SK-N-SH (cell line): ENCODE results near the gene ANKFN1. TPM values are rescaled to one million over a fixed set of nuclear protein-coding genes. Genes with fewer than 3 reads are reported as not detected.

Source experiments
- CTCF ChIA-PET: fragments of 300-600, 350-600 bp; formaldehyde crosslinking; extraction: SDS; loops from one replicate; lab custom pipeline; 2021; lab: Yijun Ruan, JAX
- POLR2A ChIA-PET: fragments of 350-600 bp; sonication (Branson Sonifier 250); formaldehyde crosslinking; extraction: SDS; loops from one replicate; lab custom pipeline; 2020; ENCODE audit warnings: antibody characterized with exemption, inconsistent platforms; lab: Yijun Ruan, JAX
- DNase-seq: peaks from one replicate; pipeline ENCODE4 v3.0.0; 2012
- H2AFZ ChIP-seq: fragments of 200-600 bp; sonication (generic); 2 replicates; pipeline ENCODE4 v1.8.1; 2016; ENCODE audit warnings: antibody characterized with exemption, mild to moderate bottlenecking, low read depth
- H3F3A ChIP-seq: fragments of 200-600 bp; sonication (generic); replicated peaks from 2 replicates; pipeline ENCODE3; 2016; ENCODE audit warnings: antibody characterized with exemption, mild to moderate bottlenecking; ENCODE audit not compliant: insufficient read depth
- H3K27ac ChIP-seq, 2 experiments: fragments of 200-500 bp in 1 of 2; fragments of 200-600 bp in 1 of 2; sonication (Bioruptor generic) in 1 of 2; sonication (generic), shearing (Covaris generic) in 1 of 2; 2 replicates each; pipeline versions ENCODE4 v1.5.1 to v1.6.1; 2014 to 2016; ENCODE audit warnings: low read depth in 2 of 2, inconsistent platforms in 1 of 2, low read length in 1 of 2, mild to moderate bottlenecking in 1 of 2, mixed read lengths in 1 of 2
- H3K27me3 ChIP-seq: fragments of 200-600 bp; sonication (generic), shearing (Covaris generic); 2 replicates; pipeline ENCODE4 v1.6.1; 2016; ENCODE audit warnings: mixed run types; ENCODE audit not compliant: insufficient read depth
- H3K36me3 ChIP-seq, 2 experiments: fragments of 200-500 bp in 1 of 2; fragments of 200-600 bp in 1 of 2; sonication (Bioruptor generic) in 1 of 2; sonication (generic) in 1 of 2; replicated peaks in 1 of 2; 2 replicates each; pipeline versions ENCODE3 to v1.5.1; 2014 to 2016; ENCODE audit warnings: low read length in 1 of 2, mild to moderate bottlenecking in 1 of 2; ENCODE audit not compliant: insufficient read depth in 2 of 2, control insufficient read depth in 1 of 2
- H3K4me1 ChIP-seq, 2 experiments: fragments of 200-500 bp in 1 of 2; fragments of 200-600 bp in 1 of 2; sonication (Bioruptor generic) in 1 of 2; sonication (generic), shearing (Covaris generic) in 1 of 2; 2 replicates each; pipeline versions ENCODE4 v1.5.1 to v1.6.1; 2014 to 2016; ENCODE audit warnings: low read depth in 1 of 2, low read length in 1 of 2, mixed run types in 1 of 2; ENCODE audit not compliant: insufficient read depth in 2 of 2, control insufficient read depth in 1 of 2
- H3K4me2 ChIP-seq: fragments of 200-600 bp; sonication (generic), shearing (Covaris generic); 2 replicates; pipeline ENCODE4 v1.6.1; 2017; ENCODE audit warnings: mixed run types
- H3K4me3 ChIP-seq, 2 experiments: fragments of 200-500 bp in 1 of 2; fragments of 200-600 bp in 1 of 2; sonication (Bioruptor generic) in 1 of 2; sonication (generic), shearing (Covaris generic) in 1 of 2; 2 replicates each; pipeline versions ENCODE4 v1.5.1 to v1.8.1; 2014 to 2016; ENCODE audit warnings: low read depth in 2 of 2, inconsistent platforms in 1 of 2, low read length in 1 of 2, mild to moderate bottlenecking in 1 of 2, mixed read lengths in 1 of 2, moderate library complexity in 1 of 2
- H3K79me2 ChIP-seq: fragments of 200-600 bp; sonication (generic); 2 replicates; pipeline ENCODE4 v1.8.1; 2017; ENCODE audit warnings: mild to moderate bottlenecking; ENCODE audit not compliant: insufficient read depth
- H3K9ac ChIP-seq: fragments of 200-600 bp; sonication (generic); 2 replicates; pipeline ENCODE4 v1.6.1; 2017; ENCODE audit warnings: mixed run types
- H3K9me2 ChIP-seq: fragments of 200-600 bp; sonication (generic); 2 replicates; pipeline ENCODE4 v1.6.1; 2017; ENCODE audit warnings: mixed run types
- H3K9me3 ChIP-seq: fragments of 200-600 bp; sonication (generic); 2 replicates; pipeline ENCODE4 v1.6.1; 2017; ENCODE audit warnings: mixed run types, mild to moderate bottlenecking, moderate library complexity
- H4K20me1 ChIP-seq: fragments of 200-600 bp; sonication (generic); 2 replicates; pipeline ENCODE4 v1.6.1; 2017; ENCODE audit warnings: mild to moderate bottlenecking, mixed run types; ENCODE audit not compliant: insufficient read depth
- CHD2 ChIP-seq: fragments of 150-350 bp; IDR thresholded peaks from 2 replicates; pipeline ENCODE4 v1.6.1; 2018; ENCODE audit warnings: low read length; ENCODE audit not compliant: partially characterized antibody
- EP300 ChIP-seq, 2 experiments: IDR thresholded peaks; 2 replicates each; pipeline versions ENCODE4 v1.4.0 to v1.6.1; 2012; ENCODE audit warnings: borderline replicate concordance in 1 of 2, low read depth in 1 of 2, low read length in 1 of 2
- GATA2 ChIP-seq: sonication (generic); formaldehyde crosslinking; IDR thresholded peaks from 2 replicates; pipeline ENCODE4 v1.5.0; 2020; ENCODE audit warnings: mild to moderate bottlenecking, missing genetic modification reagents
- IRF3 ChIP-seq: fragments of 150-350 bp; IDR thresholded peaks from 2 replicates; pipeline ENCODE4 v1.6.1; 2016; ENCODE audit warnings: mild to moderate bottlenecking, low read depth, low read length
- MAX ChIP-seq: IDR thresholded peaks from 2 replicates; pipeline ENCODE4 v1.4.0; 2012; ENCODE audit warnings: low read depth
- MXI1 ChIP-seq: IDR thresholded peaks from 2 replicates; pipeline ENCODE4 v1.6.1; 2012; ENCODE audit warnings: mild to moderate bottlenecking, low read depth, low read length, improper control_type of control experiment
- NFIC ChIP-seq: IDR thresholded peaks from 2 replicates; pipeline ENCODE4 v1.4.0; 2012; ENCODE audit warnings: borderline replicate concordance
- NRF1 ChIP-seq: IDR thresholded peaks from 2 replicates; pipeline ENCODE4 v1.6.1; 2012; ENCODE audit warnings: low read depth, mild to moderate bottlenecking, low read length
- REST ChIP-seq: IDR thresholded peaks from 2 replicates; pipeline ENCODE4 v1.6.1; 2012; ENCODE audit warnings: mild to moderate bottlenecking, low read depth, low read length, moderate library complexity
- TCF12 ChIP-seq: IDR thresholded peaks from 2 replicates; pipeline ENCODE4 v1.4.0; 2012
- ZBTB33 ChIP-seq: IDR thresholded peaks from 2 replicates; pipeline ENCODE4 v1.4.0; 2012; ENCODE audit warnings: low read depth, borderline replicate concordance
- WGBS: methylation state at CpG from one replicate; pipeline ENCODE4 v1.1.6; 2017; ENCODE audit warnings: low lambda C conversion rate; 5-methylcytosine and 5-hydroxymethylcytosine counted together
- polyA plus RNA-seq, 3 experiments: library from polyadenylated mRNA; depleted of rRNA; stranded (reverse); fragments of >200 nt; gene quantifications; 2 replicates each; pipeline ENCODE4 v1.2.3, GENCODE V29; 2012

ANKFN1 gene
- polyA plus RNA-seq, 1 of the 3 experiments (the other 2 are of a cell fraction): 0.07 TPM

GRCh38 chr17:56148333-56148732 lies 4.9 kb upstream of the ANKFN1 start:
- H3K79me2 ChIP-seq: no peaks in the 10 kb centered on the region
- no peaks in the 10 kb centered on the region for H3K9me2 ChIP-seq
- 29% methylated on average over 2 of the region's 2 CpGs for WGBS
- H2AFZ ChIP-seq: no peak overlapping the region
- no peak overlapping the region for H3K4me3 ChIP-seq
- H3K9me3 ChIP-seq: no peaks in the 10 kb centered on the region
- no peak for TF ChIP-seq NRF1
- TF ChIP-seq MXI1: no peak
- no peak for TF ChIP-seq REST
- no peak for TF ChIP-seq EP300 (IDR thresholded peaks at IDR 0.05; ENCODE audit: borderline replicate concordance in 1 of 2, low read depth in 1 of 2, low read length in 1 of 2)
- no peak for TF ChIP-seq CHD2
- no peak for TF ChIP-seq GATA2 (CRISPR knock-in tag)
- TF ChIP-seq ZBTB33: no peak
- no peak for TF ChIP-seq TCF12
- no peak for TF ChIP-seq MAX
- TF ChIP-seq IRF3: no peak
- TF ChIP-seq NFIC: no peak
- H3K4me1 ChIP-seq: peaks cover 0 to 11% of the 10 kb centered on the region in 2 experiments; a peak in 1 of 4 replicates
- H3K4me2 ChIP-seq: no peak overlapping the region
- no peak for DNase-seq
- no peaks in the 10 kb centered on the region for H3K27me3 ChIP-seq
- no peak overlapping the region for H3K27ac ChIP-seq
- no peak overlapping the region for H3K9ac ChIP-seq
- POLR2A ChIA-PET: no interaction called here
- H3F3A ChIP-seq: peaks cover 11% of the 10 kb centered on the region
- no peaks in the 10 kb centered on the region for H4K20me1 ChIP-seq
- H3K36me3 ChIP-seq: no peaks in the 10 kb centered on the region
- CTCF ChIA-PET: no interaction called here
